ENCODE data around the gene PPP1R12C.

PPP1R12C gene

DNA sequence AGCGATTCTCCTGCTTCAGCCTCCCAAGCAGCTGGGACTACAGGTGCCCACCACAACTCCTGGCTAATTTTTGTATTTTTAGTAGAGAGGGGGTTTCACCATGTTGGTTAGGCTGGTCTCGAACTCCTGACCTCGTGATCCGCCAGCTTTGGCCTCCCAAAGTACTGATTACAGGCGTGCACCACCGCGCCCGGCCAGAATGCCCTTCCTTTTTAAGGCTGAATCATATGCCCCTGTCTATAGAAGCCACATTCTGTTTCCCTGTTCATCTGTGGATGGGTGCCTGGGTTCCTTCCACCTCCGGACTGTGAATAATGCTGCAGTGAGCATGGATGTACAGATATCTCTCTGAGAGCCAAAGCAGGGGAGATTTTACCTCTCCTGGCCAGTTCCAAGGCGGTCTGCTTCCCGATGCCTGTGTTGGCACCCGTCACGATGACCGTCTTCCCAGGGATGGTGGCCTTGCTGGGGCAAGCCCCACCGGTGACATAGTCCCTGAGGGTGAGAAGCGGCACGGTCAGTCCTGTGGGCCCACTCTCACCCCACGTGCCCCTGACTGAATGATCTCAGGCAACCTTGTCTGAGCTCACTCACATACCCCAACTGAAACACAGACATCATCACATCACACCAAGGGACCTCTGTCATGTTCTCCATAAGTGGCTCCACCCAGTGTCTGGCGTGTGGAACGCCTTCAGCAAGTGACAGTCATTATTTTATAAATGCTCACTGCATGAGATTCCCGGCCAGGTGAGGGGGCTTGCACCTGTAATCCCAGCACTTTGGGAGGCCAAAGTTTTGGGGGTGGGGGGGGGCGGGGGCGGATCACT is 58.4 kb downstream of the PPP1R12C start:
- Histone ChIP-seq H3K9me3 (ENCODE audit: insufficient read depth, low read depth, low read length) (no peaks in the 10 kb centered on the region), H3K36me3 (ENCODE audit: insufficient read depth, low read depth, low read length) (peaks cover 47% of the 10 kb centered on the region), H3K4me1 (ENCODE audit: insufficient read depth, low read length) (no peaks in the 10 kb centered on the region), H3K9ac (ENCODE audit: low read depth, low read length) (no peak overlapping the region), H3K27me3 (ENCODE audit: insufficient read depth, low read length) (peaks cover 4% of the 10 kb centered on the region), H3K4me3 (ENCODE audit: low read length) (no peak overlapping the region), H3K27ac (ENCODE audit: low read length) (no peak overlapping the region)

GRCh38 chr19:55056827-55057226 is 60.6 kb downstream of the PPP1R12C start:
- H3K36me3 ChIP-seq (ENCODE audit: insufficient read depth, low read depth, low read length), result peaks cover 57% of the 10 kb centered on the region
- H3K27ac ChIP-seq (ENCODE audit: low read length), result no peak overlapping the region
- no peaks in the 10 kb centered on the region for H3K9me3 ChIP-seq (ENCODE audit: insufficient read depth, low read depth, low read length)
- no peak overlapping the region for H3K4me3 ChIP-seq (ENCODE audit: low read length)
- no peak overlapping the region for H3K9ac ChIP-seq (ENCODE audit: low read depth, low read length)
- no peaks in the 10 kb centered on the region for H3K27me3 ChIP-seq (ENCODE audit: insufficient read depth, low read length)
- no peaks in the 10 kb centered on the region for H3K4me1 ChIP-seq (ENCODE audit: insufficient read depth, low read length)

DNA sequence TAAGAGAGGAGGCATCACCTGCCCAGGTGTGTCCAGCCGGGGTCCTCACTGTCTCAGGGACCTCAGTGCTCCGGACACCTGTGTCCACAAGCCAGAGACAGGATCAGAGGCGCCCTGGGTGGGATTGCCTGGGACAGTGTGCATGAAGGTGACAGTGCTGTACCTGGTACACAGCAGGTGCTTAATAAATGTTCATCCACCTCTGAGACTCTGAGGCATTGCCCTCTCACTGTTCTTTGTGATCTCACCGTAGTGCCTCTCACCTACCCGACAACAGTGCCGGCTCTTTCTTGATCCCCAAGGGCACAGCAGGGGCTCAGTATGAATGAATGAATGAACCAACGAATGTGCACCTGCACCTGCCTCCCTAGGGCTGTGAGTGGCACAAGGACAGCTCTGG is 63.7 kb downstream of the PPP1R12C start:
- peaks cover 67% of the 10 kb centered on the region for H3K36me3 ChIP-seq (ENCODE audit: insufficient read depth, low read depth, low read length)
- no peak overlapping the region for H3K9ac ChIP-seq (ENCODE audit: low read depth, low read length)
- no peak overlapping the region for H3K4me3 ChIP-seq (ENCODE audit: low read length)
- H3K27me3 ChIP-seq (ENCODE audit: insufficient read depth, low read length), result no peaks in the 10 kb centered on the region
- no peak overlapping the region for H3K27ac ChIP-seq (ENCODE audit: low read length)
- H3K9me3 ChIP-seq (ENCODE audit: insufficient read depth, low read depth, low read length), result no peaks in the 10 kb centered on the region
- H3K4me1 ChIP-seq (ENCODE audit: insufficient read depth, low read length), result no peaks in the 10 kb centered on the region

GRCh38 chr19:55050749-55051532 is 66.5 kb downstream of the PPP1R12C start:
- Histone ChIP-seq H3K36me3 (ENCODE audit: insufficient read depth, low read depth, low read length) (peaks cover 66% of the 10 kb centered on the region), H3K4me3 (ENCODE audit: low read length) (no peak overlapping the region), H3K27me3 (ENCODE audit: insufficient read depth, low read length) (no peaks in the 10 kb centered on the region), H3K4me1 (ENCODE audit: insufficient read depth, low read length) (no peaks in the 10 kb centered on the region), H3K9me3 (ENCODE audit: insufficient read depth, low read depth, low read length) (no peaks in the 10 kb centered on the region), H3K27ac (ENCODE audit: low read length) (no peak overlapping the region), H3K9ac (ENCODE audit: low read depth, low read length) (no peak overlapping the region)

DNA sequence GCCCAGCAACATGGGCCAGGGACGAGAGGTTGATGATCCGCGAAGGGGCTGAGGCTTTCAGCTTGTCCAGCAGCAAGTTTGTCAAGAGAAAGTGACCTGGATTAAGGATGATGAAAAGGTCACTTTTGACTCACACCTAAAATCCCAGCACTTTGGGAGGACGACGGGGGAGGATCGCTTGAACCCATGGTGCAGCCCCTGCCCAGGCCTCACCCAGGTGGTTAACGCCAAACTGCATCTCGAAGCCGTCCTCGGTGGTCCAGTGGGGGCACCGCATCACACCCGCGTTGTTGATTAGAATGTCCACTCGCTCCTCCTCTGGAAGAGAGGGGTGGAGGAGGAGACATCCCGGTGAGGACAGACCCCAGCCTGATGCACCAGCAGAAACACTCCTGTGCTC is 69.0 kb downstream of the PPP1R12C start:
- Histone ChIP-seq H3K4me1 (ENCODE audit: insufficient read depth, low read length) (no peaks in the 10 kb centered on the region), H3K9ac (ENCODE audit: low read depth, low read length) (no peak overlapping the region), H3K27me3 (ENCODE audit: insufficient read depth, low read length) (no peaks in the 10 kb centered on the region), H3K36me3 (ENCODE audit: insufficient read depth, low read depth, low read length) (peaks cover 60% of the 10 kb centered on the region), H3K27ac (ENCODE audit: low read length) (no peak overlapping the region), H3K9me3 (ENCODE audit: insufficient read depth, low read depth, low read length) (no peaks in the 10 kb centered on the region), H3K4me3 (ENCODE audit: low read length) (no peak overlapping the region)

DNA sequence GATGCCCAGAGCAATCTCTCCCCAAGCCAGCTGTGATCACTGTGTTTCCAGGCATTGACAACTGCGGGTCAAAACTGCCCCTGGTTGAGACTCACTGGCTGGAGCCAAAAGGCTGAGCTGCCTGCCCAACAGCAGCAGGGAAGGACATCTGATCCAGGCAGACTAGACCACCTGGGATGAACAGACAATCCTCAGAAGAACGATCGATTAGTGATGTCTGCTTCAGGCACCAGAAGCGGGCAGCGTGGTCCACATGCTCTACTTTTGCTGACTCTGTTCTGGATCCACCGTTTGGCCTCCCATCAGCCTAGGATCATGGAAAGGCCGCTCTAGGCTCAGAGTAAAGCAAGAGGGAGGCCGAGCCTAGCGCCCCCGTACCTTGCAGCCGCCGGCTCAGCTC is 69.5 kb downstream of the PPP1R12C start:
- Histone ChIP-seq H3K9ac (ENCODE audit: low read depth, low read length) (no peak overlapping the region), H3K4me1 (ENCODE audit: insufficient read depth, low read length) (no peaks in the 10 kb centered on the region), H3K27me3 (ENCODE audit: insufficient read depth, low read length) (no peaks in the 10 kb centered on the region), H3K27ac (ENCODE audit: low read length) (no peak overlapping the region), H3K4me3 (ENCODE audit: low read length) (no peak overlapping the region), H3K9me3 (ENCODE audit: insufficient read depth, low read depth, low read length) (no peaks in the 10 kb centered on the region), H3K36me3 (ENCODE audit: insufficient read depth, low read depth, low read length) (peaks cover 60% of the 10 kb centered on the region)

DNA sequence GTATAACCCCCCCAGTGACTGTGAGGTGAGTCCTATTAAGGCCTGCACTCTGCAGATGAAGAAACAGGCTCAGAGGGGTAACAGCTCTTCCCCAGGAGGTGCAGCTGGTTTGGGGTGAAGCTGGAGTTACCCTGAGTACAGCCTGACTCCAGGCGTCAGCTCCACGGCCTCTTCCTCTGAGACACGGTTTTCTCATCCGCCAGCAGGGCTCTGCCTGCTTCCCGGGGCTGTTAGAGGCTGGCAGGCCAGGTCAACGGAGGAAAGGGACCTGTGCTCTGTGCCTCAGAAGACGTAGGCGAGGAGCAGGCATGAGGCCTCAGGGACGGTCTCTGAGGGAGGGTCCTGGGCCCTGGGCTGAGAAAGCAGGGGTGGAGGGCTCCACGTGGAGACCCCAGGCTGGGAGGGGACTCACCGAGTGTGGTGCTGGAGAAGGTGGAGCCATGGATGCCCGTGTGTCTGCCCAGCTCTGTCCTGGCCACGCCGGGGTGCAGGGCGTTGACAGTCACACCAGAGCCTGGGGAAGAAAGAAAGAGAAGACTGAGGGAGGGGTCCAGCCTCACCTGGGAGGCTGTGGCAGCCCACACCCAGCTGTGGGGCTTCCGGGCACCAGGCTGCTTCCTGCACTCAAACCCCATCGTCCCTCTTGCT is 70.3 kb downstream of the PPP1R12C start:
- Histone ChIP-seq H3K4me1 (ENCODE audit: insufficient read depth, low read length) (no peaks in the 10 kb centered on the region), H3K9ac (ENCODE audit: low read depth, low read length) (no peak overlapping the region), H3K27ac (ENCODE audit: low read length) (no peak overlapping the region), H3K4me3 (ENCODE audit: low read length) (no peak overlapping the region), H3K9me3 (ENCODE audit: insufficient read depth, low read depth, low read length) (no peaks in the 10 kb centered on the region), H3K27me3 (ENCODE audit: insufficient read depth, low read length) (no peaks in the 10 kb centered on the region), H3K36me3 (ENCODE audit: insufficient read depth, low read depth, low read length) (peaks cover 67% of the 10 kb centered on the region)

DNA sequence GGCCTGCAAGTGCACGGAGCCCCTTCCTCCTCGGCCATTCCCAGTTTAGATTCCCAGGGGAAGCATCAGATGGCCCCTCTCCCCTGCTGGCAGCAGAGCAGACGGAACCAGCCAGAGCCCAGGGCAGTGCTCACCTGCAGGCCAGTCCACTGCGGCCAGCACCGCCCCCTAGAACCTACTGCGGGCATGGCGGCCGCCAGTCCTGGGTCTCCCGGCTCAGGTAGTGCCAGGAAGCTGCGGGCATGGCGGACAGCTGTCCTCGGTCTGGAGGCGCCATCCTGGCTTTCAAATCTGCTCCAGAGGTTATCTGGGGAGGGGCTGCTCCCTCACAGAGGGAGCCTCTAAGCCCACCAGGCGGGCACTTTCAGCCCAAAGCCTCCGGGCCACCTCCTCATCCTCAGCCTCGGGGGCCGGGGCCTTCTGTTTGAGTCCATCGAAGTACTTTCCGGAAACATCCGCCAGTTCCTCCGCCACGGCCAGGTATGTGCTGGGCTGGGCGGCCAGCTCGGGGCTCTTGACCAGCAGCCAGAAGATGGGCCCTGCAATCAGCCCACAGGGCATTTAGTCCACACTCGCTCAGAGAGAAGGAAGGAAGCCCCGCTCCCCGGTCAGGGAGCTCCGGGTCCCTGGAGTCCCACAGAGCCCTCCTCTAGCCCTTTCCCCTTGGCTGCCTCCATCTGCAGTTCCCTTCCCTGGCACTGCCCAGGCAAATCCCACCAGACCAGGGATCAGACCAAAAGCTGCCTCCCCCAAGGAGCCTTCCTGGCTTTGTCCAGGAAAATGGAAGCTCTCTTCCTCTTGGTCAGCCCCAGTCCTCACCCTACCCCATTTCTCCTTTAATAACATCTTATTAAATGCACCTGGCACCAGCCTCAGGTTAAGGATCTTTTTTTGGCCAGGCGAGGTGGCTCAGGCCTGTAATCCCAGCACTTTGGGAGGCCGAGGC is 72.4 kb downstream of the PPP1R12C start:
- Histone ChIP-seq H3K27ac (ENCODE audit: low read length) (no peak overlapping the region), H3K36me3 (ENCODE audit: insufficient read depth, low read depth, low read length) (peaks cover 62% of the 10 kb centered on the region), H3K9ac (ENCODE audit: low read depth, low read length) (no peak overlapping the region)

DNA sequence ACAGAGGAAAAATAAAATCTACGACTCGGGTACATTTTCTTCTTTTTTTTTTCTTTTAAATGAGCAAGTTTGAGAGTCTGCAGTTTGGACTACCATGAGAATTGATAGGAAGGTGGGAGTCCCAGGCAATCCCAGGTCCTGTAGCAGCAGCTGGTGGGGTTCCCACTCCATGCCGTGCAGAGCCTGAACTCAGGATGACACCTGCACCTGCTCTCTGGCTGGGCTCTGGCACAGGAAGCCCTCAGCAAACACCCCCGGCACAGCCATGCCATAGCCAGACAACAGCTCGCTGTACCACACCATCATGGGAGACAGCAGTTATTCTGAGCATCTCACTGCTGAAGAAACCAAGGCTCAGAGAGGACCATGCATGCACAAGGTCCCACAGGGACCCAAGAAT is 73.2 kb downstream of the PPP1R12C start:
- no peak overlapping the region for H3K27ac ChIP-seq (ENCODE audit: low read length)
- no peaks in the 10 kb centered on the region for H3K4me1 ChIP-seq (ENCODE audit: insufficient read depth, low read length)
- no peaks in the 10 kb centered on the region for H3K27me3 ChIP-seq (ENCODE audit: insufficient read depth, low read length)
- peaks cover 61% of the 10 kb centered on the region for H3K36me3 ChIP-seq (ENCODE audit: insufficient read depth, low read depth, low read length)
- no peak overlapping the region for H3K4me3 ChIP-seq (ENCODE audit: low read length)
- no peaks in the 10 kb centered on the region for H3K9me3 ChIP-seq (ENCODE audit: insufficient read depth, low read depth, low read length)
- no peak overlapping the region for H3K9ac ChIP-seq (ENCODE audit: low read depth, low read length)

More for the DNA sequence above, 72.4 kb downstream of the PPP1R12C start:
- H3K27me3 ChIP-seq (ENCODE audit: insufficient read depth, low read length), result no peaks in the 10 kb centered on the region
- H3K9me3 ChIP-seq (ENCODE audit: insufficient read depth, low read depth, low read length), result no peaks in the 10 kb centered on the region
- H3K4me3 ChIP-seq (ENCODE audit: low read length), result no peak overlapping the region
- no peaks in the 10 kb centered on the region for H3K4me1 ChIP-seq (ENCODE audit: insufficient read depth, low read length)

DNA sequence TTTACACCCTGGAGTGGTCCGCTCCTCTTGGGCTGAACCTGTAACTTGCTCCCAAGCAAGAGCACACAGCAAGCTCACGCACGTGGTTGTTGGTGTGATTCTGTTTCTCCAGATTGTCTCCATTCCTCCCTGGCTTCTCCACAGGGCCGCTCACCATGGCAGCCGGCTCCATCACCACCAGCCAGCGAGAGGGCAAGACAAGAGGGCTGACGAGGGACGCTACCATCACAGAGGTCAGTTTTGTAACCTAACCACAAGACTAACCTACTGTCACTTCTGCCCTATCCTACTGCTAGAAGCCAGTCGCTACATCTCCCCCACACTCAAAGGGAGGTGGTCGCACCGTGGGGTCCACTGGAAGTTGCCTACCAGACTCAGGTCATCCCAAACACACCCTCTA is 74.7 kb downstream of the PPP1R12C start:
- H3K9ac ChIP-seq (ENCODE audit: low read depth, low read length), result no peak overlapping the region
- no peaks in the 10 kb centered on the region for H3K27me3 ChIP-seq (ENCODE audit: insufficient read depth, low read length)
- H3K4me1 ChIP-seq (ENCODE audit: insufficient read depth, low read length), result no peaks in the 10 kb centered on the region
- H3K27ac ChIP-seq (ENCODE audit: low read length), result no peak overlapping the region
- peaks cover 47% of the 10 kb centered on the region for H3K36me3 ChIP-seq (ENCODE audit: insufficient read depth, low read depth, low read length)
- H3K9me3 ChIP-seq (ENCODE audit: insufficient read depth, low read depth, low read length), result no peaks in the 10 kb centered on the region
- H3K4me3 ChIP-seq (ENCODE audit: low read length), result no peak overlapping the region

DNA sequence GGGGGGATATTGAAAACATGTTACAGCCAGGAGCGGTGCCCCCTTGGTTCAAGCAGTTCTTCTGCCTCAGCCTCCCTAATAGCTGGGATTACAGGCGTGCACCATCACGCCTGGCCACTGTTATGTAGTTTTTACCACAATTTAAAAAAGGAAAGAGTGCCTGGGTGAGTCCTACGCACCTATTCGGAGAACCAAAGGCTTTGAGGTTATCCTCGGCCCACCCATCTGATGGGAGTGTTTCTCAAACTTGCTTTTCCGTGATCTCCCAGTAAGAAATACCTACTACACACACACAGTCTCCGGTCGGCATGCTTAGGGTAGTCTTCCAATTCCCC is 75.1 kb downstream of the PPP1R12C start:
- Histone ChIP-seq H3K4me3 (ENCODE audit: low read length) (no peak overlapping the region), H3K9me3 (ENCODE audit: insufficient read depth, low read depth, low read length) (no peaks in the 10 kb centered on the region), H3K27me3 (ENCODE audit: insufficient read depth, low read length) (no peaks in the 10 kb centered on the region), H3K36me3 (ENCODE audit: insufficient read depth, low read depth, low read length) (peaks cover 43% of the 10 kb centered on the region), H3K27ac (ENCODE audit: low read length) (no peak overlapping the region), H3K4me1 (ENCODE audit: insufficient read depth, low read length) (no peaks in the 10 kb centered on the region), H3K9ac (ENCODE audit: low read depth, low read length) (no peak overlapping the region; the same call in 1 of the 2 replicates)
